B cell (primary cell): Measurements from ENCODE around the gene PILRB.
"Not testable (repeated sequence)": the region's sequence is repeated elsewhere in the genome, so short reads cannot be mapped to it uniquely, and the experiment has no call there.

ENCODE experiments used
- EZH2 ChIP-seq: IDR thresholded peaks from 2 replicates; pipeline ENCODE4 v1.6.1; 2012; ENCODE audit warnings: borderline replicate concordance, low read depth, mild to moderate bottlenecking, moderate library complexity, low read length; ENCODE audit not compliant: insufficient read depth, poor library complexity, severe bottlenecking
- TF ChIP-seq, protein P1 (sequence below): fragments of 200-600 bp; IDR thresholded peaks from one replicate; pipeline ENCODE4 v1.8.0; 2022; ENCODE audit warnings: antibody characterized with exemption, mild to moderate bottlenecking

DNA sequence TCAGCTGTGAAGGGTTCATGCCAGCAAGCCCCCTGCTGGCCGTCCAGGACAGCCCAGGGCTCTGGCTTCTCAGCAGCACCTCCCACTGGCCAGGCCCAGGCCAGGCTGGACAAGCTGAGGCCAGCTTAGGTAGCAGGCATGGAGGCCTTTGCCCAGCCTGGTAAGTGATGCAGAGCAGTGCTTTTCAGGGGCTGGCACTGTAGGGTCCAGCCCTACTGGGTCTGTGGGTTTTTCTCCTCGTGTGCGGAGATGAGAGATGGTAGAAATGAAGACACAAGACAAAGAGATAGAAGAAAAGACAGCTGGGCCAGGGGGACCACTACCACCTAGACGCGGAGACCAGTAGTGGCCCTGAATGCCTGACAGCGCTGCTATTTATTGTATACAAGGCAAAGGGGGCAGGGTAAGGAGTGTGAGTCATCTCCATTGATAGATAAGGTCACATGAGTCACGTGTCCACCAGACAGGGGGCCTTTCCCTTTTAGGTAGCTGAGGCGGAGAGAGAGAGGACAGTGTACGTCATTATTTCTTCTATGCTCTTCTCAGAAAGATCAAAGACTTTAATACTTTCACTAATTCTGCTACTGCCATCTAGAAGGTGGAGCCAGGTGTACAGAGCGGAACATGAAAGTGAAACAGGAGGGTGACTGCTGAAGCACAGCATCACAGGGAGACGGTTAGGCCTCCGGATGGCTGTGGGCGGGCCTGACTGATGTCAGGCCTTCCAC, 13.2 kb upstream of the PILRB start:
- TF ChIP-seq, protein P1, sequence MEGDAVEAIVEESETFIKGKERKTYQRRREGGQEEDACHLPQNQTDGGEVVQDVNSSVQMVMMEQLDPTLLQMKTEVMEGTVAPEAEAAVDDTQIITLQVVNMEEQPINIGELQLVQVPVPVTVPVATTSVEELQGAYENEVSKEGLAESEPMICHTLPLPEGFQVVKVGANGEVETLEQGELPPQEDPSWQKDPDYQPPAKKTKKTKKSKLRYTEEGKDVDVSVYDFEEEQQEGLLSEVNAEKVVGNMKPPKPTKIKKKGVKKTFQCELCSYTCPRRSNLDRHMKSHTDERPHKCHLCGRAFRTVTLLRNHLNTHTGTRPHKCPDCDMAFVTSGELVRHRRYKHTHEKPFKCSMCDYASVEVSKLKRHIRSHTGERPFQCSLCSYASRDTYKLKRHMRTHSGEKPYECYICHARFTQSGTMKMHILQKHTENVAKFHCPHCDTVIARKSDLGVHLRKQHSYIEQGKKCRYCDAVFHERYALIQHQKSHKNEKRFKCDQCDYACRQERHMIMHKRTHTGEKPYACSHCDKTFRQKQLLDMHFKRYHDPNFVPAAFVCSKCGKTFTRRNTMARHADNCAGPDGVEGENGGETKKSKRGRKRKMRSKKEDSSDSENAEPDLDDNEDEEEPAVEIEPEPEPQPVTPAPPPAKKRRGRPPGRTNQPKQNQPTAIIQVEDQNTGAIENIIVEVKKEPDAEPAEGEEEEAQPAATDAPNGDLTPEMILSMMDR: peak; percentile 55
- TF ChIP-seq EZH2: not testable (repeated sequence)
